NCI-H2227 (cell line): Measurements from ENCODE around the gene USP30.

Experiments used
- DNase-seq: peaks from one replicate; lab custom pipeline; 2025; ENCODE audit not compliant: unreplicated experiment; lab: John Stamatoyannopoulos, UW

Gene USP30

GRCh38 chr12:109121346-109121880, 69.0 kb downstream of the USP30 start:
- no peak for DNase-seq

- DNase-seq = no peak
Observed at GRCh38 chr12:109124878-109125648, 72.7 kb downstream of the USP30 start.

DNA sequence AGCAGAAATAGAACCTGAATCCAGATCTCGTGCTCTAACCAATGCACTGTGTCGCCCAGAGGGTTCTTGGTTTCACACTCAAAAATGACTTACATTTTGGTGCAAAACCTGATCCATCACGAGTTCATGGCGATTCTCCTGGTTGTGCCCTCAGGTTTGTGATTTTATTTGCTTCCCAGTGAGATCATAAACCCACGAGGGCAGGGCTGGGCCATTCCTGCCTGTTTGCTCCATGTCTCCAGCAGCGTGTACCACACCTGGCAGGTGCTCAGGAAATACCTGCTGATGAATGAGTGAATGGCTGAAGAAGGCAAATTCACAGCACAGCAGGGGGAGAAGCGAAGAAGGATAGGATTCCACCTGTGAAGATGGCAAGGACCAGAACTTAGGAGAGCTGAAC, 73.4 kb downstream of the USP30 start:
- DNase-seq = no peak

GRCh38 chr12:109126784-109127183, 74.4 kb downstream of the USP30 start:
- DNase-seq = no peak

DNA sequence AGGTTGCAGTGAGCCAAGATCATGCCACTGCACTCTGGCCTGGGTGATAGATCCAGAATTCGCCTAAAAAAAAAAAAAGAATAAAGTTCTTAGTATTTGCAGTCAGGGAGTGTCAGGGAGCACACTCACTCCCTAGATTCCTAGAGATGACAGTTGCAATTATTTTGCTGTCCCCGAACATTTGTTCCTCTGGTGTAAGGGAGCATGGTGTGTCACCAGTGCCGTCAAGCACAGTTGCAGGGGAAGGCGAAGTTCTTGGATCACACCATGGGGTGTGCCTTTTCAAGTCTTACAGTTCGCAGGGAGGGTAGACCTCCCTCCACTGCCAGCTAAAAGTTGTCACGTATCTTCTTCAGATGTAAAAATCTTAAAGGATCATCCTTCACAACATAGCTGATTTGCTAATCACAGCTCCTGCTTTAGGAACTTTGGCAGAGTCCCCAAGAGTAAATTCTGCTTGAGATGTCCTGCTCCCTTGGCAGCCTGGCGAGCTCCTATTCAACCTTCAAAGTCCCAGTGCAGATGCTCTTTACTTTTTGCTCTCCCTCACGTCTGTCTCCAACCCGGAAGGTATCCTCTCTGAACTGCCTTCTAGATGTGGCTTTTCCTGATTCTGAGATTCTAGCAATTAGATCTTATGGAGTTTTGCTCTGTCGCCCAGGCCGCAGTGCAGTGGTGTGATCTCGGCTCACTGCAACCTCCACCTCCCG, 75.3 kb downstream of the USP30 start:
- no peak for DNase-seq

DNA sequence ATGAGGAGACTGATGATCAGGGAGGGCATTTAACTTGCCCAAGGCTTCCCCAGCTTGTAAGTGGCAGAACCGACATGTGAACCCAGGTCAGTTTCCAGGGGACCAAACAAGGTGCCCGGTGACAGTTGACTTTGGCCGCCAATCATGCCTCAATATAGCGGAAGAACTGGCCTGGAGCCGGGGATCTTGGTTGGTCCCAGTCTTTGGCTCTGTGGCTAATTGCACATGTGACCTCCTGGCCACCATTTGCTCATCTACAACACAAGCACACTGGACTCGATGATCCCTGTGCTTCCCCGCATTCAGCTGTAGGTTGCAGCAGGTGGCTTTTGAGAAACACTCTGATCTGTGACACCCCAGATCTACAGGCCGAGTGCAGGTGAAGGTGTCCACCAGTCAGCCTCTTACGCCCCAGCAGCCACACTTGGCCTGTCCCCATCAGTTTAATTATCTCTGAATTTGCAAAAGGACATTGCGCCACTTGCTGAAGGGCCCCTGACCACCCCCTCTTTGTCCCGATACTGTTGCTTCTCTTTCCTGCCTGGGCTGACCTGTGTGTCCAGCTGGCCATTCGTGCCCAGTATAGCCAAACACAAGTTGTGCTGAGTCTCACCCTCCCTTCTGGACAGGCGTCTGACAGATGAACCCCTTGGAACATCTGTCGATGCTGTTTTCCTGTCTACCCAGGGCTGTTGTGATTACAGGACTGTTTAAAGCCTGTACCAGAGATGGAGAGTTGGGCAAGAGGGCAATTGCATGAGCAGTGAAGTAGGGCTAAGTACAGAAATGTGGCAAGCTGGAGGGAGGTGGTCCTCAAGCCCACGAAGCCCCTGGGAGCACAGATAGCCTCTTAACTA, 78.1 kb downstream of the USP30 start:
- no peak for DNase-seq

DNA sequence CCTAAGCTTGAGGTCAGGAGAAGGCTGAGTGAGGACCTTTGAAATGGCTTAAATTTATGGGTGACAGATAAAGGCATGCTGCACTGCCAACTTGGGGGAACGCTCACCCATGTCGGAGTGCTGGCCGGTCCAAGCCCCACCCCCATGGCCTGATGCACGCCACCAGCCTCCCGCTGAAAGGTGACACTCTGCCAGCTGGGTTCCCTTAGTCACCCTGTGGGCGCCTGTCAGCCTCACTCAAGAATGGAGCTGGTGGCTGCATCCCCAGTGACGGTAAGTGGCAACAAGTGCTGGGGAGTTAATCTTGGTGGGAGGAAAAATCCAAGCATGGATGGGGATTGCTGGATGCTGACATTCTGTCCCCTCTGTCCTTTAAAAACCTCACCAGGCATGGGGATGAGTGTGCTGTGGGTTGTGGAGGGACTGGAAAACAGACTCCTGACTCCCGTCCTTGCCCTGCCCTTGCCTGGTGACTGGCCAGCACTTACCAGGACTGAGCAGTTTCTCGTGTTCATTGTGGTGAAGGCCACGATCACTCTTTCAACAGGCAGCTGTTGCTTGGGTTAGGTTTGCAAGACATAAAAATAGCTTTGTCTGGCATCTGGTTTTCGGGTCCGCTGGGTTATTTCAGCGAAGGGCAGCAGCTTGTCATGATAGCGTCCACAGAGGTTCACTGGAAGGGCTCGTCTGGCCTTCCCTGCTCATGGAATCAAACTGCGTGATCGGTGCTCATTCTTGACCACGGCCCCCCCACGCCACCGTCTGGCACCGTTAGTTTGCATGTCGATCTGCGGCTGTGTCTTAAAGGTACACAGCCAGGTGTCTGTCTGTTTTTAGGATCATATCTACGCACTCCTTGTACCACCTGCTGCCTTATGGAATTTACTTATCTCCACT, 79.0 kb downstream of the USP30 start:
- DNase-seq = no peak

DNA sequence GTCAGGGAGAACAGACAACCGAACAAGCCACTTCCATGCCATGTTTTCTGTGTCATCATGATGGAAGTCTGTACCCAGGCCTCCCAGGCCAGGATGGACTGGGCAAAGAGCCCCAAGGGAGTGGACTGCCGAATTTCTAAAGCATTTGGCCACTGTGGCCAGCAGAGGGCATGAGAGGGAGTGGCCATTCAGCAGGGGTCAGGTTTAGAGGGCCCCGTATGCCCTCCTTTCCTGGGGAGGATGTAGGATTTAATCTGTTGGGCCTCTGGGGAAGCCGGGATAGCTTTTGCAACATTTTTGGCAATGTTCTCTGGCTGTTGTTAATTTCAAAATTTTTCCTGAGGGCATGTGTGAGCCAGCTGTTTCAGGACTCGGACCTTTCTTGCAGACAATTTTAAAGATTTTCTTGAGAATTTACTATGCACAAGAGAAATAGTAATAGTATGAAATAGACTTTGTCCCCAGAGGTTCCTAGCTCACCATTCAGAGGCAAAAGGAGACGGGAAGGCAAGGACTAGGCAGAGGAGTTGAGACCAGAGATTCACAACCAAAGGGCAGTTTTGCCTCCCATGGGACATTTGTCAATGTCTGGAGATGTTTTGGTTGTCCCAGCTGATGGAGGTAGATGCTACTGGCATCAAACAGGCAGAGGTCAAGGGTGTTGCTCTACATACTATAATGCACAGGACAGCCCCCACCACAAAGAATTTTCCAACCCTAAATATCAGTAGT, 82.0 kb downstream of the USP30 start:
- DNase-seq = no peak

DNA sequence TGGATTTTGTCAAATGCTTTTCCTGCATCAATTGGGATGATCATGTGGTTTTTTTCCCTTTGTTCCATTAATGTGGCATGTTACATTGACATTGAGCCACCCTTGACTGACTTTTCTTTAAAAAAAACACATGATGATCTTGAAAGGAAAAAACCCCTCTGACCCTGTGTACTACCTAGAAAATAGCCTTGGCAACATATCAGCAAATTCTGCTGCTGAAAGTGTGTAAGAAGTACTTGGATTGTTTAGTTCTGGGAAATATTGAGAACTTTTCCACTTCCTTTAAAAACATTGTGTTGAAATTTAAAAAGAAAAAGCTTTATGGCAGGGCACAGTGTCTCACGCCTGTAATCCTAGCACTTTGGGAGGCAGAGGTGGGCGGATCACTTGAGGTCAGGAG, 84.7 kb downstream of the USP30 start:
- no peak for DNase-seq
